H1 (cell line): Measurements from ENCODE around the gene HRCT1. TPM values are rescaled to one million over a fixed set of nuclear protein-coding genes. Genes with fewer than 3 reads are reported as not detected.

Experiments
- RAD21 ChIP-seq, 2 experiments: IDR thresholded peaks in 1 of 2; conservative IDR thresholded peaks in 1 of 2; 2 replicates each; pipeline ENCODE4 v1.6.1; 2011; ENCODE audit warnings: low read depth in 2 of 2, low read length in 2 of 2, improper control_type of control experiment in 1 of 2, inconsistent platforms in 1 of 2, mild to moderate bottlenecking in 1 of 2, moderate library complexity in 1 of 2
- TAF7 ChIP-seq: optimal IDR thresholded peaks from 2 replicates; pipeline ENCODE3; 2011; ENCODE audit warnings: low read depth, mild to moderate bottlenecking, inconsistent platforms, low read length, moderate library complexity, borderline replicate concordance
- TEAD4 ChIP-seq: IDR thresholded peaks from 2 replicates; pipeline ENCODE4 v1.6.1; 2012; ENCODE audit warnings: low read depth, low read length, inconsistent platforms, mixed read lengths
- polyA plus RNA-seq, 7 experiments: library from polyadenylated mRNA; depleted of rRNA in 3 of 7; stranded (reverse) in 5 of 7; unstranded in 2 of 7; fragments of >200 nt in 5 of 7; fragments of 200-250 nt in 2 of 7; gene quantifications; 1 replicate in 5 of 7; 2 replicates in 1 of 7; 4 replicates in 1 of 7; pipeline versions ENCODE4 v1.2.1 to v1.2.3, GENCODE V29; 2011 to 2013; ENCODE audit warnings: missing spikeins in 2 of 7, mixed read lengths in 2 of 7
- total RNA-seq: library from RNA; stranded (reverse); fragmentation: NEBNext Ultra II Directional; extraction: Animal tissue kit (Norgen Biotek cat#: 25700); gene quantifications from 2 replicates; pipeline ENCODE4 v1.2.1, GENCODE V29; 2021
- TF ChIP-seq, protein P1 (sequence below): IDR thresholded peaks from 2 replicates; pipeline ENCODE4 v1.6.1; 2011; ENCODE audit warnings: low read length, improper control_type of control experiment
- TF ChIP-seq, protein P2 (sequence below), 3 experiments: IDR thresholded peaks; 1 replicate in 2 of 3; 2 replicates in 1 of 3; pipeline versions ENCODE4 v1.5.1 to v1.6.1; 2011; ENCODE audit warnings: low read length in 3 of 3, mild to moderate bottlenecking in 3 of 3, inconsistent platforms in 2 of 3, low read depth in 1 of 3, moderate library complexity in 1 of 3; ENCODE audit not compliant: insufficient read depth in 1 of 3; ENCODE audit errors: control extremely low read depth in 1 of 3

Gene HRCT1
- total and polyA plus RNA-seq, 2 of the 8 experiments (the other 6 are each of a cell fraction or from before 2014, with no cell fraction given): not detected

DNA sequence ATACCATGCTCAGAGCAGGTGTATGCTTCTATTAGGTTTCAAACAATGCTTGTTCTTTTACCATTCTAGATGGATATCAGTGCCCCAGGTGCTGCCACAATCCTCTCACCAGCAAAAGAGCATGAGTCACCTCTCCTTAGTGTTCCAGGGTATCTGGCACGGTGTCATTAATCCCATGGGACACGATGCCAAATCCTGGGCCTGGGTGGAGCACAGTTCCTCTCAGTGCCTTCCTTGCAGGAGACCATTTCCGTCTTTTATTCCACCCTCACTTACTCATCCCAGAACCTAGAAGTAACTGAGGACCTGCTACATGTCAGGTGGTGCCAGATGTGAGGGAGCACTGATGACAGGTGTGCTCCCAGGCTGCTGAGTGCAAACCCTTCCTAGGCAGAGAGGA lies 34.5 kb upstream of the HRCT1 start (continued):
- TF ChIP-seq, protein P1, sequence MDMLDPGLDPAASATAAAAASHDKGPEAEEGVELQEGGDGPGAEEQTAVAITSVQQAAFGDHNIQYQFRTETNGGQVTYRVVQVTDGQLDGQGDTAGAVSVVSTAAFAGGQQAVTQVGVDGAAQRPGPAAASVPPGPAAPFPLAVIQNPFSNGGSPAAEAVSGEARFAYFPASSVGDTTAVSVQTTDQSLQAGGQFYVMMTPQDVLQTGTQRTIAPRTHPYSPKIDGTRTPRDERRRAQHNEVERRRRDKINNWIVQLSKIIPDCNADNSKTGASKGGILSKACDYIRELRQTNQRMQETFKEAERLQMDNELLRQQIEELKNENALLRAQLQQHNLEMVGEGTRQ: no peak
- TF ChIP-seq RAD21 (IDR thresholded peaks at IDR 0.05 in 1 of 2, conservative IDR thresholded peaks at IDR 0.05 in 1 of 2; ENCODE audit: low read depth in 2 of 2, low read length in 2 of 2) (no peak), TEAD4 (no peak), TAF7 (no peak)
- TF ChIP-seq, protein P2, sequence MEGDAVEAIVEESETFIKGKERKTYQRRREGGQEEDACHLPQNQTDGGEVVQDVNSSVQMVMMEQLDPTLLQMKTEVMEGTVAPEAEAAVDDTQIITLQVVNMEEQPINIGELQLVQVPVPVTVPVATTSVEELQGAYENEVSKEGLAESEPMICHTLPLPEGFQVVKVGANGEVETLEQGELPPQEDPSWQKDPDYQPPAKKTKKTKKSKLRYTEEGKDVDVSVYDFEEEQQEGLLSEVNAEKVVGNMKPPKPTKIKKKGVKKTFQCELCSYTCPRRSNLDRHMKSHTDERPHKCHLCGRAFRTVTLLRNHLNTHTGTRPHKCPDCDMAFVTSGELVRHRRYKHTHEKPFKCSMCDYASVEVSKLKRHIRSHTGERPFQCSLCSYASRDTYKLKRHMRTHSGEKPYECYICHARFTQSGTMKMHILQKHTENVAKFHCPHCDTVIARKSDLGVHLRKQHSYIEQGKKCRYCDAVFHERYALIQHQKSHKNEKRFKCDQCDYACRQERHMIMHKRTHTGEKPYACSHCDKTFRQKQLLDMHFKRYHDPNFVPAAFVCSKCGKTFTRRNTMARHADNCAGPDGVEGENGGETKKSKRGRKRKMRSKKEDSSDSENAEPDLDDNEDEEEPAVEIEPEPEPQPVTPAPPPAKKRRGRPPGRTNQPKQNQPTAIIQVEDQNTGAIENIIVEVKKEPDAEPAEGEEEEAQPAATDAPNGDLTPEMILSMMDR (IDR thresholded peaks at IDR 0.05; ENCODE audit: control extremely low read depth in 1 of 3, insufficient read depth in 1 of 3, low read depth in 1 of 3, low read length in 3 of 3): no peak
